Occipital lobe (tissue), 2 donors: Measurements from ENCODE around the gene KLF4. TPM values are rescaled to one million over a fixed set of nuclear protein-coding genes. Genes with fewer than 3 reads are reported as not detected.
"Not testable (repeated sequence)": the region's sequence is repeated elsewhere in the genome, so short reads cannot be mapped to it uniquely, and the experiment has no call there.

Source experiments
- DNase-seq: peaks from one replicate; lab custom pipeline; 2025; lab: John Stamatoyannopoulos, UW
- total RNA-seq: library from RNA; depleted of rRNA; stranded (reverse); fragments of >200 nt; gene quantifications from one replicate; pipeline ENCODE4 v1.2.3, GENCODE V29; 2014

The KLF4 gene
- 1.9 TPM for total RNA-seq

DNA sequence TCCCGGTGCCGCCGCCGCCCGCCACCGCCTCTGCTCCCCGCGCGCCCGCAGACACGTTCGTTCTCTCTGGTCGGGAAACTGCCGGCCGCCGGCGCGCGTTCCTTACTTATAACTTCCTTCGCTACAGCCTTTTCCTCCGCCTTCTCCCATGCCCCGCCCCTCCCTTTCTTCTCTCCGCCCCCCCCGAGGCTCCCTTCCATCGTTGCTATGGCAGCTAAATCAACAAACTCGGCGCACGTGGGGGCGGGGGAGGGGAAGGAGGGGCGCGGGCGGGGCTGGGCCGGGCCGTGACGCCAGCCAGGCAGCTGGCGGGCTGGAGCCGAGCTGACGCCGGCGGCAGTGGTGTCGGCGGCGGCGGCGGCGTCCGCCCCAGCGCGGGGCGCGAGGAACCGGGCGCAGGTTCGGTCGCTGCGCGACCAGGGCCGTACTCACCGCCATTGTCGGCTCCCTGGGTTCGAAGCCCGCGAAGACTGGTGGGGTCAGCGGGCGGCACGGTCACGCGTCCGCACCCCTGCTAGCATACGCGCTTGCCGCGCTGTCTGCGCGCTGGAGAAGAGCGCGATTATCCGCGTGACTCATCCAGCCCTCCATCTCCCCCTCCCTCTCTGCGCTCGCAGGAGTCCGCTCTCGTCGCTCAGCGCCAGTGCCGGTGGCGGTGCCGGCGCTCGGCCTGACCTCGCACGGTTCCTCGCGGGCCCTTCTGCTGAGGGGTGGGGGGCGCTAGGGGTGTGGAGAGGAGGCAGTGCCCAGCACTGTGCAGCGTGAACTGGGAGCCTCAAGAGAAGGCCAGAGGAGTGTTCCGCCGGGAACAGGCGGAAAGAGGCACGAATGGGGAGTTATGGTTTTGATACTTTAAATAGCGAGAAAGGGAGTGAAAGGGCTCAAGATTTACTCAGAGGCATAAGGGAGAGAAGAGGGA is at the start of gene KLF4:
TSS of gene KLF4 (minus strand) at position 83 of the 919 bp plus-strand sequence. CDS start 597 bp downstream, outside the sequence.
- DNase-seq: peak; percentile 78

DNA sequence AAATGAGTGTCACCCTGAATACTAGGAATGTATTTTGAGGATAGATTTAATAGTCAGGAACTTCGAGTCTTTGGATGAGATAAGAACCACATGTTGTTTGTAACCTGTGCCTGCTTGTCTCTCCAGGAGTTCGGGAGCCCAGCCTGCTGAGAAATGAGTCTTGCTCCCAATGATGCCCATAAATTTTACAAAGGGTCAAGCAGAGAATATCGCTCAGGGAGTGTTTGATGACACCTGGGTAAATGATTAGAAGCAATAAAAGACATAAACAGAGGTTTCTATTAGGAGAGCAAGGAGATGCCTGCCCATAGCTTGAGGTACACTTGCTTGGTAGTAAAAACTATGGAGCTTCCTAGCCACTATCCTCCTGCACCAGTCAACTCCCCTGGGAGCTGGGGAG is 46.9 kb upstream of the KLF4 start:
- no peak for DNase-seq

DNA sequence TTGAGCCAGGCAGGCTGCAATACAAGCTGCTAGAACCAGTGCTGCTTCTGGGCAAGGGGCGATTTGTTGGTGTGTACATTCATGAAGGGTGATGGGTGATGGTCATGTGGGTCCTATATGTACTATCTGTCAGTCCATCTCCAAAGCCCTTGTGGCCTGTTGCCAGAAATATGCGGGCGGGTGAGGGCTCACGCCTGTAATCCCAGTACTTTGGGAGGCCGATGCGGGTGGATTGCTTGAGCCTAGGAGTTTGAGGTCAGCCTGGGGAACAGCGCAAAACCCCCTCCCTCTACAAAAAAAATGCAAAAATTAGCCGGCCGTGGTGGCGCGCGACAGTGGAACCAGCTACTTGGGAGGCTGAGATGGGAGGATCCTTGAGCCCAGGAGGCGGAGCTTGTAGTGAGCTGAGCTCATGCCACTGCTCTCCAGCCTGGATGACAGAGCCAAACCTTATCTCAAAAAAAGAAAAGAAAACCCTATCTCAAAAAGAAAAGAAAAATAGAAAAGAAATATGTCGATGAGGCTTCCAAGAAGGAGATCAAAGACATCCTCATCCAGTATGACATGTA is 45.0 kb upstream of the KLF4 start:
- no peak for DNase-seq

DNA sequence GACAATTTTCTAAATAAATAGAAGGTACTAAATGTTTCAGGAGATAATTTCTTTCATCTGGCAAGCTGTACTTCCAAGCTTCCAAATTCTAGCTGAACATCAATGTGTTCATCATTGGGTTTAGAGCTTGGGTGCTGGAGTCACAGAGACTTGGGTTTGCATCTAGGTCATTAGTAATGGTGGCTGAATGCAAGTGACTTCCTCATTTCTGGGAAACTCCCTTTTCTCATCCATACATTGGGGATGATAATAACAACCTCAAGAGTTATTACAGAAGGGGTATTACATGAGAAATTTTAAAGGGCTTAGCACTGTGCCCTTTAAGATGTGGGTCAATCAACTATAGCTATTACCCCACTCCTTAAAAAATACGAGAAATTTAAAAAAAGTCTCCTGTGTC is 41.1 kb upstream of the KLF4 start:
- DNase-seq: no peak

DNA sequence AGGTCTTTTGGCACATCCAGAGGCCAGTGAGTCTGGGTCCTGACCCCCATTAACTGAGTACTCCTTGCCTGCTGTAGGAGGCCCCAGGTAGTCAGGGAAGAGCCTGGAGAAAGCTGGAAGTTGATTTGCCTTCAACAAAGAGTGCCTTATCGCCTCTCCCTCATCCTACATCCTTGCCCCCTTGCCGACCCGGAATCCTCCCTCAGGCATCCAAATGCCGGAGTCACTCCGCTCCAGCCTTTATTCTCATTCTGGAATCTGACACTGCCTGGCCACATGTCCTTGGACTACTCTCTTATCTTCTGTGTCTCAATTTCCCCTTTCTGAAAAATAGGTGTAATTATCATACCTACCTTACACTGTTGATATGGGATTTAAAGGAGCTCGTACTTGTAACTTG is 39.1 kb upstream of the KLF4 start:
- no peak for DNase-seq

DNA sequence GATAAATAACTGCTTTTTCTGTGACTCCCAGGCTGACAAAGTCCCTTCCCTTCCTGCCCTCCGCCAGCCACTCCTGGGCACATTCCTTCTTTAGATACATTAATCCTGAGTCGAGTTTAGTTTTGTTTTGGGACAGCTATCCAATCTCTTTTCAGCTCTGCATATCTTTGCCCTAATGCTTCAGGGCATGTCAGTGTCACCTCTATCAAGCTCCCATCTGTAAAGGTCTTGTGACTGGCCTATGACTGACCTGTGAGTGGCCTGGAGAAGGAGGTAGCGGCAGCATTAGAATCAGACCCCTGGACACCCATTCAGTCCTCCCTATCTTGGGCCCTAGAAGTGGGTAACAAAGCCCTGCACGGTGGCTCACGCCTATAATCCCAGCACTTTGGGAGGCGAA is 34.0 kb upstream of the KLF4 start:
- no peak for DNase-seq

DNA sequence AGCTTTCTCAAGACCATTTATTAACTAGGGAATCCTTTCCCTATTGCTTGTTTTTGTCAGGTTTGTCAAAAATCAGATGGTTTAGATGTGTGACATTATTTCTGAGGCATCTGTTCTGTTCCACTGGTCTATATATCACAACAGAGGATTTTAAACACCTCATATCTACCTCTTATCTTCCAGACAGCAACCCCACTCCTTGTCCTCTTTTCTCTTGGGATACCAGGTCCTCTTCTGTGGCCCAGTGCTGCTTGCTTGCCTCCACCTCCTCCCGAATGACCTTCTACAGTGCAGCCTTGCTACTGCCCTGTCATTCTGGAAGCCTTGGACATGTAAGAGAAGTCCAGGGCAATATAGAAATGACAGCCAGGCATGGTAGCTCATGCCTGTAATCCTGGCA is 30.6 kb upstream of the KLF4 start:
- no peak for DNase-seq

DNA sequence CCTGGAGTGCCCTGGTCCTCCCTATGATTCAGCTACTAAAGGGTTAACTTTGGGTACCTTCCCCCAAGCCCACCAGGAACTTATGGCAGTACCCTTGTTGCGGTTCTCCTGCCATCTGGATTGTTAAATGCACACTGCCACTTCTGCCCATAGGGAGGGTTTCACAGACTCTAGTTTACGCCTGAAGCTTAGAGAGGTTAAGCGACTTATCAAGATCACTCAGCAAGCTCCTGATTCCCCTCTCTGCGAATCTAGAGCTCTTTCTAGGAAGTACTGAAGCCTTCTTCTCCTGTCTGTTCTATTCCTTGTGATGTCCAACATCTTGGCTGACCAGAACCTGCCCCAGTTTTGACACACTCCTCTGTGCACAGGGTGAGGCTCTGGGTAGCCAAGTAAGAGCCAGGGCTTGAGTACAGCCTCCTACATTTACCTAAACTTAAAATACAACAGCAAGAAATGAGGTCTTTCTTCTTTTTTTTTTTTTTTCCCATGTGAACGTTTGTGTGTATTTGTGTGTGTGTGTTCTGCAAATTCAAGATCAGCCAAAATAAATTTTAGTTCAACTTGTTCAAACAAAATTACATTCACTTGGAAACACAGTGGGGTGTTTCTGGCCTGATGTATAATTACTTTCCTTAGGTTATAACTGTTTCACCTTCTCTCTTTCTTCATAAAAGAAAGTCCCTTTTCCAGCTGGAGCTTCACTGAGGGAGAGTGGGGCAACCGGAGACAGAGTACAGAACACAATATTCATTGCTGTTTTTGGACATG is 28.7 kb upstream of the KLF4 start:
- no peak for DNase-seq

DNA sequence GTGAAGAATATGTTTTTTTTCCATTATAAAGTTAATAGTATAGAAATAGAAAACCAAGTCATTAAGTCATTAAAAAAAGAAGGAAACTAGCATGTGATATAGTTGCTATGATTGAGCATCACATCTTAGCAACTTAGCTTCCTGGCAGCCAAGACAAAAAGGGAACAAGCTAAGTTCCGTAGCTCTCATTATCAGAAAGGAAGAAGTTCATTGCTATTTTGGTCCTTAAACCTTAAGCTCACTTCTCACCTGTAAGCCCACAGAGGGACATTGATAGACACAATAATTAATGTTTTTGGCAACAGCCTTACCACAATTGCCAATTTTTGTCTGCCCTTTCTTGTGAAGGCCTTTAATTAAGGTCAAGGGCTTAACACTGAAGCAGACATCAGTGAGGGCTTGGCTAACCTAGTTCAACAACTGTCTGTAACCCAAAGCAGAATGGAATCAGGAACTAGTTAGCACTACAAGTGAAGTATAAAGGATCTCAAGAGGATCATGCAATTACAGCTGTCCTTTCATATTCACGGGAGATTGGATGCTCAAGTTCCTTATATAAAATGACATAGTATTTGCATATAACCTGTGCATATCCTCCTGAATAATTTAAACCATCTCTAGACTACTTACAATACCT is 24.0 kb upstream of the KLF4 start:
- no peak for DNase-seq

DNA sequence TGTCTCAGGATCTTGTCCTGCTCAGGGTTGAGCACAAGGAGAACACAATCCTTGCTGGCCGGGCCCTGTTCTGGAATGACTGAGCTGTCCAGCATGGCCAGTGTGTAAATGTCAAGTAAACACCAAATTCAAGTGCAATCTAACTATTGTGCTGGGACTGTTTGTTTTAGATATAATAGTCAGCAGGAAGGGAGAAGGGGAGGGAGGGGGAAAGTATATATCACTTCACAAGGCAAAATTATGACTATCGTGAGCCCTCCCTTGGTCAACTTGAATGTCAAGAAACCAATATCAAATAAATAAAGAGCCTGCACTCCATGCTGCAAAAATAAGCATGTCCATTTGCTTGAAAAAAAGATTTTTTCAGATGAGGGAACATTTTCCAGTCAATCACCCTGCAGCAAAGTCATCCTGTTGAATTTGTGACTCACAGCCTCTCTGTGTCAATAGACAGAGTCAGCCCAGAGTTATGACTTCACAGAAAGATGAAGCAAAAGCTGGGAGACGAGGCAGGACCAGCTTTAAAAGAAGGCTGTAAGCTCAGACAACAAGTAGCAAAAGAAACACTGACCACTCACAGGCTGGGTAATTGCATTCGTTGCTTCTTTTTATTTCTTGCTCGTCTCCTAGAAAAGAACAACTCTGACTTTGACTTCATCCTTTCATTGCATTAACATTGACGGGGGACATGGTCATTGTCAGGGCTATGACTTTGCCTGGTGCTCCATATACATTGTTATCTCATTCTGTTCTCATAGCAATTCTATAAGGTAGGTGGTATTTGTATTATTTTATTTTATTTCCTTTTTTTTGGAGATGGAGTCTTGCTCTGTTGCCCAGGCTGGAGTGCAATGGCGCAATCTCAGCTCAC is 15.3 kb upstream of the KLF4 start:
- DNase-seq: no peak

DNA sequence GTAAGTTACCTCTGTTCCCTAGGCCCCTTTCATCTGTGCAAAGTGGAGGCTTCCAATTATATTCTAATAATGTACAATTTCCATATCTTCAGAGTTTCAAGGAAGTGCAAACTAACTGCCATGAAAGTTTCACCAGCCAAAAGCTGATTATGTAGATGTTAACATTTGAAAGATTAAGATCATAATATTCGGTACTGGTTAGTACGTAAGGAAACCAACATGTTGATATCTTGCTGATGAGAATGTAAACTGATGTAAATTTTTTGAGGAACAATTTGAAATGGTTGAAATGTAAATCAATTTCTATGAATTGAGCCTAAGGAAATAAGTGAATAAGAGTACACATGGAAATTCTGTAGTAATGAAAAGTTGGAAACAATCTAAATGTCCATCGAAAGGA is 12.9 kb upstream of the KLF4 start:
- DNase-seq: no peak

DNA sequence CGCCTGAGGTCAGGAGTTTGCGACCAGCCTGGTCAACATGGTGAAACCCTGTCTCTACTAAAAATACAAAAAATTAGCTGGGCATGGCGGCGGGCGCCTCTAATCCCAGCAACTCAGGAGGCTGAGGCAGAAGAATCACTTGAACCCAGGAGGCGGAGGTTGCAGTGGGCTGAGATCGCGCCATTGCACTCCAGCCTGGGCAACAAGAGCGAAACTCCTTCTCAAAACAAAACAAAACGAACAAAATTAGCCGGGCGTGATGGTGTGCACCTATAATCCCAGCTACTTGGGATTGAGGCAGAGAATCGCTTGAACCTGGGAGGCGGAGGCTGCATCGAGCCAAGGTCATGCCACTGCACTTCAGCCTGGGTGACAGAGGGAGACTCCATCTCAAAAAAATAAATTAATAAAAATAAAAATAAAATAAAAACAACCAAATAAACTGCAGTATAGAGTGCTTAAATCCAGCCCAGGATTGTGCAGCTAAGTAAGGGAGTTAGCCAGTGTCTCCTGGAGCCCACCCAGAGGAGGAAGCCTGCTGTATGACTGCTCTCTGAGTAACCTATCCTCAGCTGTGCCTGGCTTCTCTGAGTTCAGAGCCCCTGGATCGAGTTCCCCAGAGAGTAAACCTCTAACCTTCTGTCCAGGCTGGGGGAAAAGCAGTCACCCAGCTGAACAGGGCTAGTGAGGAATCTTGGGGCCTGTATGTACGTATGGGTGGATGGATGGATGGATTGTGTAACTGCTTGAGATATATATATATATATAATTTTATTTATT is 11.0 kb upstream of the KLF4 start:
- DNase-seq: not testable (repeated sequence)

DNA sequence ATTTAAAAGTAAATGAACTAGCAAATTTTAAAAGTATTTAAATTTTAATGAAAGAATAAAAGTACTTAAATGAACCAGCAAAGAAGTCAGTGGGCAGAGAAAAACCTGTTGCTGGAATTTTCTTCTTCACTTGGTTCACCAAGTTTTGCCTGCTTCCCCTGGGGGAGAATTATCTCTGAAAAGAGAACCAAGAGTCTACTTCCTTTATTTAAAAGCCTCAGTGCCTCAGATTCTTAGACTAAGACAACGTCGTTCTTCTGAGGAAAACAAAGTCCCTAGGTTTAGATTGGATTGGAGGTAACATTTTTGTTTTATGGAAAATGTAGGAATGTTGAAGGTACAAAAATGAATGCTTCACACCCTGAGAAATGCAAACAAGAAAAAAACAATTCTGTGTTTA is 7.4 kb upstream of the KLF4 start:
- no peak for DNase-seq

DNA sequence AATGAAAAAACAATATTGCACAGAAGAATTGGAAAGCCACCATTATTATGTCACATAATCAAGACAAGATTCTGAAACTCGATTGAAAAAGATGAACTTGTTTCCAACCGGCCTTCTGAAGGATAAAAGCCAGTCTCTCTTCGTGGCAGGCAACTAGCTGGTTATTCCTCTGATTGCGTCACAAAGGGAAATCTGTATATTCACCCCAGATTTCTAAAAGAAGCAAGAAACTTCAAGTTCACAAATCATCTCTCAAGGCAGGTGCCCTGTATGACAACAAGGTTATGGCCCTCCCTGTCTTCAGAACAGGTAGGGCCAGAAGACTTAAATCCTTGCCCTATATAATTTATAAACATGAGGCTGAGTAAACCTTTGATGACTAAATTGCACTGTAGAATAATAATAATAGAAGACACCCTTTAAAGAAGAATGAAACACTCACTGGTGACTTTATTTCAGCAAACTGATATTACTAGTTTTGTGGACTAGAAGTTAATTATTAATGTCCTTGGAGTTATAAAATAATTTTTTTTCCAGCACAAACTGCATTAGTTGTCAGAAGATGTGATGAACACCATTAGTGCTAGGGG is 2.9 kb upstream of the KLF4 start:
- no peak for DNase-seq

DNA sequence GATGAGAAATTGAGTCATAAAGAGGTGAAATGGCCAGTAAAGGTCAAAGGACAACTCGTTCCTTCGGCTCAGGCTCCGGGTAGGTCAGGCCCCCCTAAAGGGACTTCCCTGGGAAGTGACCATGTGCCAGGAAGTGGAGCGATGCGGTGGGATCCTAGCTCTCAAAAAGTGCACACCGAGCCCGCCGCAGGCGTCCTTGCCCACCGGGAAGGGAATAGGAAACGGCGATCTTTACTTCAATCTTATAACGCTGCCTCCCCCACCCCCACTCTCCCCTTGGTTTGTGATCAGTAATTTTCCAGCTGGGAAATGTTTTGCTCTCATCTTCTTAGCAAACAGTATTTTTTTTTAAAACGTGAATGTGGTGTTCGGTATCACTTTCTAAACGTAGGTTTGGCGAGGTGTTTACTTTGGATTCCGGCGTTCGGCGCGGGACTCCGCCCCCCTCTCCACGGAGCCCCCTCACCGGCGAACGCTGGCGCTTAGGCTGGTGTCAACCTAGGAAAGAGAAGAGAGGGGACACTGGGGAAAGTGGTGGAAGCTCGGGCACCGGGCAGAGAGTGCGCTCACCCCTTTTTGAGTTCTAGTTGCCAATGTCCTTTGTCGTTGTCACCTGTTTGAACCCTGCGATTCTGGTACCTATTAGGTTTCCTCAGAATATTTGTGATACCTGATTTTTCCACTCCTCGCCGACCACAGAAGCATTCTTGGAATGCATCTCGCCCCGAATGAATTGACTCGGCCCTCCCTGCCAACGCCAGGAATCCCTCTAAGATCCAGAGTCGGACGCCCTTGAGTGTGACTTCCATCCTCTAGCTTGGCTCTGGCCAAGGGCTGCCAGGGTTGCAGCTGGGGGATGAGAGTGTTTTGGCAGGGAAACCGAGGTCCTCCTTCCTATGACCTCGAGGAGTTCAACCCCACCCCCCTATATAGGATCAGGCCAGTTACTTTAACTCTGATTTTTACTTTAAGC is 1.8 kb upstream of the KLF4 start:
- no peak for DNase-seq

DNA sequence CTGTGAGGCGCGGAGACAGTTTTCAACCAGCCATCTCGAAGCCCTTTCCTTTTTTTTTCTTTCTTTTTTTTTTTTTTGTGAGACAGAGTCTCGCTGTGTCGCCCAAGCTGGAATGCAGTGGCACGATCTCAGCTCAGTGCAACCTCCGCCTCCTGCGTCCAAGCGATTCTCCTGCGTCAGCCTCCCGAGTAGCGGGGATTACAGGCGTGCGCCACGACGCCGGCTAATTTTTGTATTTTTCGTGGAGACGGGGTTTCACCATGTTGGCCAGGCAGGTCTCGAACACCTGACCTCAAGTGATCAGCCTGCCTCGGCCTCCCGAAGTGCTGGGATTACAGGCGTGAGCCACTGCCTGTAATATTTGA is 1.0 kb upstream of the KLF4 start:
- DNase-seq: not testable (repeated sequence)

DNA sequence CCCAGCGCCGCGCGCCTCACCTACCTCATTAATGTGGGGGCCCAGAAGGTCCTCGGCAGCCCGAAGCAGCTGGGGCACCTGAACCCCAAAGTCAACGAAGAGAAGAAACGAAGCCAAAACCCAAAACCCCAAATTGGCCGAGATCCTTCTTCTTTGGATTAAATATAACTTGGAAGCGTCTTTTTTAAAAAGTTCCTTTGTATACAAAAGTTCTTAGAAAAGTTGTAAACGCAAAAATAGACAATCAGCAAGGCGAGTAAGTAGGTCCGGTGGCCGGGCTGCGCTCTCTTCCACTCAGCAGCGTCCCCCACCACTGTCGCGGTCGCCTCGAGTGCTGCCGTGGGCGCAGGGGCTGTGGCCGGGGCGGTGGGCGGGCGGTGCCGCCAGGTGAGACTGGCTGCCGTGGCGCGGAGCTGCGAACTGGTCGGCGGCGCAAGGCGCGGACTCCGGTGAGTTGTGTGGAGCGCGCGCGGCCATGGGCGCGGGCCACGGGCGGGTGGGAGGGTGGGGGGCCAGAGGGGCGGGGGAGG is 360 bp downstream of the KLF4 start:
- no peak for DNase-seq
